Fibroblast of skin of right quadriceps (primary cell): ENCODE results near the gene PPIL3.

Experiments used
- DNase-seq: peaks from one replicate; pipeline ENCODE4 v3.0.0-alpha.2; 2013

The PPIL3 gene

DNA sequence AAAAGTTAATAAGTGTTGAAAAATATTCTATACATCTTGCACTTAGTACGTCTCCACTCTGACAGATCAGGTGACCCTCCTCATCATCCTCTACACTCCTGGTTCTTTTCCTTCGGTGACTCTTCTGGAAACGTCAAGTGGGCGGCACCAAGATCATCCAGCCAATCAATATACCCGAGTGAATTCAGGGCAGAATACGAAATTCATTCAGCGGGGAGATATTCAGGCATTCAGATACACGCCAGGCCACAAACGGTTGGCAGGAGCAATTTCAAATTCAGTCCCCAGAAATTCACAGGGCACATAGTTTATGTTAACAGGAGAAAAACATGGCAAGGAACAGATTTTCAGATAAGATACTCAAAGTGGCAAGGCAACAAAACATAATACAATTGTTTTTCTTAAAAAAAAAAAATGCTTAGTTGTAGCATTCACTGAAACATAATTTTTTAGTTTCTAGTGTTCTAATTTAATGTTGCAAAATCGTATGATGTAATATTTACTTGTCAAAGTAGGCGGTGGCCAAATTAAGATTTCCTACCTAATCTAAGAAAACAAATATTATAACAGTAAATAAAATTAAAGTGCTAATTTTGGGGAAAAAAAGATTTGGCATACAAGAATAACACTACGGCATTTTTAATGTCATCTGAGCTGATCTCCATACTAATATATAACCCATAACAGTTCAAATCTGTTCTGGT is 28.6 kb downstream of the PPIL3 start:
- peak; percentile 12 for DNase-seq

DNA sequence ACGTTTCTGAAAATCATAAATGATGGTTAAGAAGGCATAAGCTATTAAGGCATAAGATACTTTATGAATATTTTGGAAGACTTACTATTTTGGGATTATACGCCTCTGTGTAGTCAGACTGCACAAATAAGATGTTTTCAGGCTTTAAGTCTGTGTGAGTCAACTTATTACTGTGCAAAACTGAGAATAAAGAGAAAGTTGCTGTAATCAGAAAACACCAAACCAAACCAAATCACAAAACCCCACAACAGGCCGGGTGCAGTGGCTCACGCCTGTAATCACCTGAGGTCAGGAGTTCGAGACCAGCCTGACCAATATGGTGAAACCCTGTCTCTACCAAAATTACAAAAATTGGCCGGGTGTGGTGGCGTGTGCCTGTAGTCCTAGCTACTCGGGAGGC is 32.1 kb downstream of the PPIL3 start:
- no peak for DNase-seq

DNA sequence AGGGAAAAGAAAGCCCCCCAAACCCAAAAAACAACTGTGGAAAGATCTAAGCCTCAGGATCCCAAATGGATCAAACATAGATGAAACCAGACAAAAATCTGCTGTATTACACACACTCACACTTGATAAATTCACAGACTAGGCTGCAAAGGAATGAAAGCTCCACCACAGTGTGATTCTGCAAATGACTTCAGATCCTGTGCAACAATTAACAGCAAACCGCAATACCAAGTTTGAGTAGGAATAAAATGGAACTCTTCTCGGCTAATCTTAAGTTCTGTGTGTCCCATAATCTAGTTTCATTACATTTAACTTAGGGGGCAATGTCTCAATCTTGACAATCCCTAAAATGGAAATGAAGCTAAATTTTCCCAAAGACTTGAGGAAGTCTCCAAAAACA is 36.3 kb downstream of the PPIL3 start:
- DNase-seq = no peak

DNA sequence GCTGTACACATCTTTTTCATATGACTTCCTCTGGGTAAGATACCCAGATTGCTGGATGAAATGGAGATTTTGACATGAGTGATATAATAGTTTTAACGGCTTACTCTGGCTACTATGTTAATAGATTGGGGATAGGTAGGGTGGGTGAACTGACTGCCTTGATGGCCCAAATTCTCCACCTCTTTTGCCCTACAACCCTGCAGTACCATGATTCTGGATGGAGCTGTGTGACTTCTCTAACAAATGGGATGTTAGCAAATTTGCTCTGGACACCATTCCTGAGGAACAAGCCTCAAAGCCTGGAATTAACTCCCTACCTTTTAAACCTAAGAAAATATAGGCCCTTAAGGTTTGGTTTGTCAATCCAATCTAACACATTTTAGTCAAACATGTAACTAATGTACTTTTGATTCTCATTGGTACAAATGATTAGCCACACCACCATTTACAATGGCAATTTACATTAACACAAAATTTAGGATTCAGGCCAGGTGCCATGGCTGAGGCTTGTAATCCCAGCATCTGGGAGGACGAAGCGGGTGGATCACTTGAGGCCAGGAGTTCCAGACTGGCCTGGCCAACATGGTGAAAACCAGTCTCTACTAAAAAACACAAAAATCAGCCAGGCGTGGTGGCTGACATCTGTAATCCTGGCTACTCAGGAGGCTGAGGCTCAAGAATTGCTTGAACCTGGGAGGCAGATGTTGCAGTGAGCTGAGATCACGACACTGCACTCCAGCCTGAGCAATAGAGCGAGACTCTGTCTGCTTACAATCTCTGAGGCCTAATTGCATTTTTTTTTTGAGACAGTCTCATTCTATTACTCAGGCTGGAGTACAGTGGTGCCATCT is 37.3 kb downstream of the PPIL3 start:
- DNase-seq = no peak

DNA sequence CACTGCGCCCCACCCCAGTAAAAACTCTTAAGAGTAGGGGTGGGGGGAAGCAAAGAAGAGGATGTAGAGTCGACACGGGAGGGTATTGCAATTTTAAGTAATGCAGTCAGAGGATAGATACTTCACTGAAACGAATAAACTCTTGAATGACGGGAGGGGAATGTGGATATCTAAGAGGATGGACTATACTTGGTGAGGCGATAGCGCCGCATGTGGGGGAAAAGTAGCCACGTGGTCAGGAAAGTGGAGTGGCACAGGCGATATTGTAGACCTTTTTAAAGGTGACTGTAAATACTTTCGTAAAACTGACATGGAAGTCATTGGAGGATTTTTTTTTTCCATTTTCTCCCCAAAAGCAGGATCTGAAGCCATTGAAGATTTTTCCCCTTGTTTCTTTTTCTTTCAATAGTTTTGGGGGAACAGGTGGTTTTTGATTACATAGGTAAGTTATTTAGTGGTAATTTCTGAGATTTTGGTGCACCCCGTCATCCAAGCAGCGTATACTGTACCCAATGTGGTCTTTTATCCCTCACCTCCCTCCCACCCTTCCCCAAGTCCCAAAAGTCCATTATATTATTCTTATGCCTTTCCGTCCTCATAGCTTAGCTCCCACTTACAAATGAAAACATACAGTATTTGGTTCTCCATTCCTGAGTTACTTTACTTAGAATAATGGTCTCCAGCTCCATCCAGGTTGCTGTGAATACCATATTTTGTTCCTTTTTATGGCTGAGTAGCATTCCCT is 38.2 kb downstream of the PPIL3 start:
- no peak for DNase-seq

DNA sequence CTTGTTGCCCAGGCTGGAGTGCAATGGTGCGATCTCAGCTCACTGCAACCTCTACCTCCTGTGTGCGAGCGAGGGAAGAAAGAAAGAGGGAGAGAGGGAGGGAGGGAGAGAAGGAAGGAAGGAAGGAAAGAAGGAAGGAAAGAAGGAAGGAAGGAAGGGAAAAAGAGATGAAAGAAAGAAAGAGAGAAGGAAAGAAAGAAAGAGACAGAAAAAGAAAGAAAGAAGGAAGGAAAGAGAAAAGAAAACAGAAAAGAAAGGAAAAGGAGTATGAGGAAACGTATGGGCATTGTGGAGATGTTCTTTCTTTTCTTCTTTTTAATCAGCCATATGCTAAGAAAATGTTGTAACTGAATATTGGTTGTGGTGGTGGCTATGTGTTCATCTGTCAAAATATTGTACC is 40.9 kb downstream of the PPIL3 start:
- no peak for DNase-seq

DNA sequence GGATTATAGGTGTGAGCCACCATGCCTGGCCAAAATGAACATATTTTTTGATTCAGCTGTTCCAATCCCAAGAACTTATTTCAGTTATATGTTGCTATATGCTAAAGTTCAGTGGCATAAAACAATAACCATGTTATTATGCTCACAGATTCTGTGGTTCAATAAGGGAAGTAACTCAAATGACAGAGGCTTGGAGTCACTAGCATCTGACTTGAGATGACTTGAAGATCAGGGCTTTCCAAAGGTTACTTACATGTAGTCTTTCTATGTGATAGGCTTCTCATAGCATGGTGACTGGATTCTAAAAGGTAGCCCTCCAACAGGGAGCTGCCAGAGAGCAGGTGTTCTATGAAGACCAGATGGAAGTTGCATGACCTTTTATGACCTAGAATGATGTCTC is 41.6 kb downstream of the PPIL3 start:
- no peak for DNase-seq

DNA sequence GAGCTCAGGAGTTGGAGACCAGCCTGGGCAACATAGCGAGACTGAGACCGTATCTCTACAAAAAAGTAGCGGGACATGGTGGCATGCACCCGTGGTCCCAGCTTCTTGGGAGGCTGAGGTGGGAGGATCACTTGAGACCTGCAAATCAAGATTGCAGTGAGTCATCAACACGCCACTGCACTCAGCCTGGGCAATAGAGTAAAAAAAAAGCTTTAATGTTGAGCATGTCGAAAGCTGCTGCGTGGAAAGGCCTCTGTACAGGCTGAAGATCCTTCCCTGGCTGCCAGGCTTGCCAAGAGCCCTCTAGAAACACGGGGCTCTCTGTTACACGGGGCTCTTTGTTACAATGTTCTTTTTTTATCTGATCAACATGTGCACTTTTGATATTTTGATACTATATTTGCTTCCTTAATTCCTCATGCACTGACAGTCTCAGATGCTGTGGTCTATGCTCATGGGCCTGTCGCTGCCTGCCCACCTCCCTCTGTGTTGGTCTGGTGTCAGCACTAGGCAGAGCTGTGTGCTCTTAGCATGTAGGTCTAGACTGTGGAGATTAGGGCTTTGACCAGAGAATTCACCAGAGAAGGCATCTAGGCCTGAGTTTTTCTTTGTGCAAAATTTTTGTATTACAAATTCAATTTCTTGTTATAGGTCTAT is 43.1 kb downstream of the PPIL3 start:
- DNase-seq = no peak

DNA sequence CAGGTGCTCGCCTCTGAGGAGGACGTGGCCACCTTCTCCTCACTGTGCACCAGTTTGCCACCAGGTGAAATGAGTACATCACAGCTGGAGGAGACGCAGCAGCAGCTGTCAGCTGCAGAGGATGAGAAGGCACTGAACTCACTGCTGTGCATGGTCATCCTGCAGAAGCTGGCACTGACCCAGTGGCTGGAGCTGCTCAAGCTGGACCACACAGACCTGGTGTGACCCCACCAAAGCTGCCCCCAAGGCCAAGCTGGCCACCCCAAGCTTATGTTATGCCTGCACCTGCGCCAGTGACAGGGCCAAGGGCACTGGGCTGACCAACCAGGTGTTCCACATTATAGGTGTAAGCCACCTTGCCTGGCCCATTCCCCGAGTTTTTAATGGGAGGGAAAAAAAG is 43.7 kb downstream of the PPIL3 start:
- DNase-seq = no peak

DNA sequence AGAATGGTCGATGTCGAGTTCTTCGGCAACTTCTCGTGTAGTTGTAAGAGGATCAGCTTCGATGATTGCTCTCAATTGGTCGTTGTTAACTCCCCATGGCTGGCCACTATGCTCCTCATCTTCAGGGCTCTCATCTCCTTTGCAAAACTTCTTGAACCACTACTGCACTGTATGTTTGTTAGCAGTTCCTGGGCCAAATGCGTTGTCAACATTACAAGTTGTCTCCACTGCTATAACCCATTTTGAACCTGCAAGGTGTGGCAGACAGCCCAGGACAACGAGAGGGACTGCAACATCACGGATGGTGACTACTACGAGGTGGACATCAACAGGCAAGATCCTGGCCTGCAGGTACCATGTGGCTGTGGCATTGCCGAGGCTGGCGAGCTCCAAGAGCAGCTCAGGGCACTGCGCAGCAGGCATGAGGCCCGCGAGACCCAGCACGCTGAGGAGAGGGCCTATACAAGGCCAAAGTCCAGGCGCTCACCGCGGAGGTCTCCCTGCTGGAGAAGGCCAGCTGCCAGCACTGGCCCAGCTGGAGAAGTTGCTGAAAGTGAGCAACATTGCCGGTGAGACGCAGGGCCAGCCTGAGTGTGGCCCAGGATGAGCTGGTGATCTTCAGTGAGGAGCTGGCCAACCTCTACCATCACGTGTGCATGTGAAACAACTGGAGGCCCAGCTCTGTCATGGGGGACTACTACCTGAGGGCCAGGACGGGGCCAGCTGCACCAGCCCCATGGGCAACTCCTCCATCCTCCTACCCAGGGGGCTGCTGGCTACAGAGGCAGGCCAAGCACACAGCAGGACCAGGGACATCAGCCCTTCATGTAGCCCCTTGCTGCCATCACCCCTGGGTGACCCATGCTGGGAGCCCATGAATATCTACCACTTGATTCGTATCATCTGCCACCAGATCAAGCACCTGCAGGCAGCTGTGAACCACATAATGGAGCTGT is 44.6 kb downstream of the PPIL3 start:
- no peak for DNase-seq

DNA sequence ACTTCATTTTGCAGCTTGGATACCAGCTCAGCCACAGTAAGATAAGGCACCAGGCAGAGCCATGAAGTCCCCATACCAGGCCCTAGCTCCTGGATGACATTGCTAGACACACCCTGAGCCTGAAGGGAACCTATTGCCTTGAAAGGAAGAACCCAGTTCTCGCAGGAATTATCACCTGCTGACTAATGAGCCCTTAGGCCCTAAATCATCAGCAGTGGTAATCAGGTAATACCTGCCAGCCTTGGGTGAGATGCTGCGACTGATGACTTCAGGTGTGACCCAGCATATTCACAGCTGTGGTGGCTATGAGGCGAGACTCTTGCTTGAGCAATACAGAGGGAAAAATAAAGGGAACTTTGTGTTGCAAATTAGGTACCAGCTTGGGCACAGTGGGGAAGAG is 49.4 kb downstream of the PPIL3 start:
- DNase-seq = no peak

DNA sequence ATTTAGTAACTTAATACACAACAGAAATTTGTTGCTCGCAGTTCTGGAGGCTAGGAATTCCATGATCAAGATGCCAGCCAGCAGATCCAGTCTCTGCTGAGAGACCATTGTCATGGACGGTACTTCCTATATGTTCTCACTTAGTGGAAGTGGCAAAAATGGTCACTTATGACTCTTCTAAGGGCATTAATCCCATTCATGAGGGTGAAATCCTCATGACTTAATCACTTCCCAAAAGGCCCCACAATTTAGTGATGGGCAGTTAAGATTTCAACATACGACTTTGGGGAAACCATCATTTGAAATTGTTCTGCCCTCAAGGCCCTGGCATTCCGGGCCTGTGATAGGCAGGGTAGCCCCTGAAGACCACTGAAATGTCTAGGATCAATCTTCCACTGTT is 54.2 kb downstream of the PPIL3 start:
- no peak for DNase-seq

DNA sequence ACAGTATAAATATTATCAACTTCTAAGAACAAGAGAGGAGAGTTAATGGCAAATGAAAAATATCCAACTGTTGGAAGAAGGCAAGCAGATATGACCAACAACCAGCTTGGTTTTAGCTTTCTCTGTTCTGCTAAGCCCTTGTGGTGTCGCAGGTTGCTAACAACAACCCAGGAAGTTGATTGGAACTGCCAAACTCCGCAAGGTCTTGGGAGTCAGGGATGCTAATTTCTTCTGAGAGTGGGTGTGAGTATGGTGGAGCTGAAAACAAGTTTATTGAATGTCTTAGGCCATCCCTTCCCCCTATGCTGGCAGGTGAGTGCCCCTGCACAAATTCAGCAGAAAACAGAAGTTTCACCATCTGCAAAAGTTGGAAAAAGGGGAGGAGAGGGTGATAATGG is 59.6 kb downstream of the PPIL3 start:
- DNase-seq = no peak

DNA sequence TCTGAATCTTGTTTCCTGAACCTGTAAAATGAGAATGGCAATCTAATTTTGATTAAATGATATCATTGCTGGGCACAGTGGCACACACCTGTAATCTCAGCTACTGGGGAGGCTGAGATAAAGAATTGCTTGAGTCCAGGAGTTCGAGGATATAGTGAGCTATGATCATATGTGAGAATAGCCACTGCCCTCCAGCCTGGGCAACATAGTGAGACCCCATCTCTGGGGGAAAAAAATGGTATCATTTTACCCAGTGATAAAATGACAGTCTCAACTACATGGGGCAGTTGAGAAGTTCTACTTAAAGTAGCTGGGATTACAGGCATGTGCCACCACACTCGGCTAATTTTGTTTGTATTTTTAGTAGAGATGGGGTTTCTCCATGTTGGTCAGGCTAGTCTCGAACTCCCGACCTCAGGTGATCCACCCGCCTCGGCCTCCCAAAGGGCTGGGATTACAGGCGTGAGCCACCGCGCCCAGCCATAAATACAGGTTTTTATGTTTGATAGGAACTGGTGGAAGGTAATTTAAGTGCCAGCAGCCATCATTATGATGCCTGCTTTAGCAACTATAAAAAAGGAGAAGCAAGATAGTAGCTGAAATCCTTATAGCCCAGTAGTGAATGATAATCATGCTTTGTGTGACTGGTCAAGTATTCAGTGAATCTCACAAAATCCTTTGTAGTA is 60.2 kb downstream of the PPIL3 start:
- DNase-seq = no peak

DNA sequence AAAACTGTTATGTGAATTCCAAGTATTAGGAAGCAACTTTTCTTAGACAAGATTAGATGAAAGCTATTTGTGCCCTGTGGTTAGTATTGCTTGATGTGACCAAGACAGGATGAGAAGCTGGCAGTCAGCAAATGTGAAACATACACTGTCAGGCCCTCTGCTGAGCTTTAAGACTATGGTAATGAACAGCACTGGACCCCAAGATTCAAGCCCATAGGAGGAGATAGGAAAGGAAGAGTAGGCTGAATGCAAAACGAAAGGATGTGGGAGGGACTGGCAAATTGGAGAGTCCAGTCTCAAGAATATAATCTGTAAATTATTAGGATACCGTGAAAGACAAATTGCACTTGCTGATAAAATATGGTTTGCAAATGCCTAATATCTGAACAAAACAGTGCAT is 60.8 kb downstream of the PPIL3 start:
- no peak for DNase-seq

DNA sequence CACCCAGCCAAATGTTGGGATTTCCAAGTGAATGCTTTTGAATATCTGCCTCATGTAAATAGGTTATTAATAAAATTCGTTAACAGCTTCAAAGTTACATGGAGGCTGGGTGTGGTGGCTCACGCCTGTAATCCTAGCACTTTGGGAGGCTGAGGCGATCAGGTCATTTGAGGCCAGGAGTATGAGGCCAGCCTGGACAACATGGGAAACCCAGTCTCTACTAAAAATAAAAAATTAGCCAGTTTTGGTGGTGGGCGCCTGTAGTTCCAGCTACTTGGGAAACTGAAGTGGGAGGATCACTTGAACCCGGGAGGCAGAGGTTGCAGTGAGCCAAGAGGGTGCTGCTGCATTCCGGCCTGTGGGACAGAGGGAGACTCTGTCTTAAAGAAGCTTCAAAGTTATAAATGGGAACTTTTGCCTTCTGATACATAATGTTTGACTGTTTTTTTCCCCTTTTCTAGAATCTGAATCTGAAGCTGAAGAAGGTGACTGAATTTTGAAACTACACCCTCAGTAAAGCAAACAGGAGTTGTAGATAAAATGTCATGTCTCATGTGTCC is 67.1 kb downstream of the PPIL3 start:
- DNase-seq = no peak
